HepG2 (cell line): Measurements from ENCODE around the gene MAP2K7. TPM values are rescaled to one million over a fixed set of nuclear protein-coding genes. Genes with fewer than 3 reads are reported as not detected.
A peak's percentile ranks its signal among the peaks of the same experiment; 100 is the strongest.

Experiments
- AGO1 ChIP-seq: fragments of 200-400 bp; formaldehyde crosslinking; IDR thresholded peaks from 2 replicates; pipeline ENCODE4 v1.6.1; 2017; ENCODE audit warnings: mild to moderate bottlenecking, low read depth, low read length, moderate library complexity; ENCODE audit not compliant: poor library complexity, severe bottlenecking
- AKAP8 ChIP-seq: sonication (generic); formaldehyde crosslinking; IDR thresholded peaks from 2 replicates; pipeline ENCODE4 v1.5.1; 2020; ENCODE audit warnings: mild to moderate bottlenecking, missing genetic modification reagents
- GZF1 ChIP-seq: sonication (generic); formaldehyde crosslinking; IDR thresholded peaks from 2 replicates; pipeline ENCODE4 v1.5.1; 2020; ENCODE audit warnings: mild to moderate bottlenecking, missing genetic modification reagents
- HOXA5 ChIP-seq: sonication (generic); formaldehyde crosslinking; IDR thresholded peaks from 2 replicates; pipeline ENCODE4 v1.4.0; 2020; ENCODE audit warnings: missing genetic modification reagents
- KAT7 ChIP-seq: IDR thresholded peaks from 2 replicates; pipeline ENCODE4 v1.6.1; 2018; ENCODE audit warnings: borderline replicate concordance, missing compliant biosample characterization
- KDM5B ChIP-seq: sonication (generic); formaldehyde crosslinking; IDR thresholded peaks from 2 replicates; pipeline ENCODE4 v1.4.0; 2020; ENCODE audit warnings: missing genetic modification reagents, mild to moderate bottlenecking, borderline replicate concordance
- MTF2 ChIP-seq: sonication (generic); formaldehyde crosslinking; IDR thresholded peaks from 2 replicates; pipeline ENCODE4 v1.5.0; 2020; ENCODE audit warnings: missing genetic modification reagents, borderline replicate concordance
- PHF5A ChIP-seq: IDR thresholded peaks from one replicate; pipeline ENCODE4 v1.6.1; 2018; ENCODE audit warnings: low read depth, missing genetic modification reagents; ENCODE audit not compliant: unreplicated experiment
- RARA ChIP-seq: IDR thresholded peaks from 2 replicates; pipeline ENCODE4 v1.6.1; 2016; ENCODE audit warnings: missing genetic modification reagents, missing compliant biosample characterization
- RBM39 ChIP-seq: fragments of 200-400 bp; formaldehyde crosslinking; IDR thresholded peaks from one replicate; pipeline ENCODE4 v1.6.1; 2018; ENCODE audit warnings: antibody characterized with exemption, mild to moderate bottlenecking, low read depth, low read length; ENCODE audit not compliant: poor library complexity, severe bottlenecking
- SMAD1 ChIP-seq: sonication (generic); formaldehyde crosslinking; IDR thresholded peaks from 2 replicates; pipeline ENCODE4 v1.4.0; 2020; ENCODE audit warnings: missing genetic modification reagents, low read depth, mild to moderate bottlenecking, borderline replicate concordance
- THYN1 ChIP-seq: sonication (generic); formaldehyde crosslinking; IDR thresholded peaks from 2 replicates; pipeline ENCODE4 v1.8.1; 2023; ENCODE audit warnings: low read depth, mild to moderate bottlenecking, moderate library complexity, missing genetic modification reagents, borderline replicate concordance
- ZBTB46 ChIP-seq: sonication (generic); formaldehyde crosslinking; IDR thresholded peaks from 2 replicates; pipeline ENCODE4 v1.4.0; 2020; ENCODE audit warnings: mild to moderate bottlenecking, missing genetic modification reagents, borderline replicate concordance
- ZBTB8A ChIP-seq: sonication (generic); formaldehyde crosslinking; IDR thresholded peaks from 2 replicates; pipeline ENCODE4 v1.4.0; 2020; ENCODE audit warnings: mild to moderate bottlenecking, low read depth, missing genetic modification reagents, borderline replicate concordance
- ZFP1 ChIP-seq: IDR thresholded peaks from 2 replicates; pipeline ENCODE4 v1.6.1; 2016
- ZNF138 ChIP-seq: sonication (generic); formaldehyde crosslinking; IDR thresholded peaks from 2 replicates; pipeline ENCODE4 v1.5.0; 2020; ENCODE audit warnings: mild to moderate bottlenecking, low read depth, missing genetic modification reagents
- ZNF33A ChIP-seq: sonication (generic); formaldehyde crosslinking; IDR thresholded peaks from 2 replicates; pipeline ENCODE4 v1.5.1; 2020; ENCODE audit warnings: missing genetic modification reagents, mild to moderate bottlenecking, moderate library complexity, borderline replicate concordance
- ZNF512B ChIP-seq: sonication (generic); formaldehyde crosslinking; IDR thresholded peaks from 2 replicates; pipeline ENCODE4 v1.5.1; 2020; ENCODE audit warnings: missing genetic modification reagents, mild to moderate bottlenecking, borderline replicate concordance
- ZNF746 ChIP-seq: sonication (generic); formaldehyde crosslinking; IDR thresholded peaks from 2 replicates; pipeline ENCODE4 v1.8.0; 2022; ENCODE audit warnings: mild to moderate bottlenecking, missing genetic modification reagents
- polyA plus RNA-seq, 8 experiments: library from polyadenylated mRNA; depleted of rRNA in 3 of 8; stranded (reverse) in 7 of 8; unstranded in 1 of 8; fragments of >200 nt; fragmentation: Illumina TruSeq in 4 of 8; extraction: Trizol in 4 of 8; gene quantifications; 2 replicates each; pipeline versions ENCODE4 v1.2.1 to v1.2.3, GENCODE V29; 2011 to 2016; ENCODE audit warnings: low read depth in 4 of 8, missing spikeins in 1 of 8, mixed read lengths in 1 of 8; ENCODE audit not compliant: insufficient read depth in 1 of 8
- total RNA-seq, 5 experiments: library from RNA; depleted of rRNA; stranded (reverse); fragments of >200 nt; fragmentation: Illumina TruSeq; extraction: Trizol; gene quantifications; 2 replicates each; pipeline ENCODE4 v1.2.3, GENCODE V29; 2016; ENCODE audit warnings: low read depth in 1 of 5
- TF ChIP-seq, protein P1 (sequence below): sonication (generic); formaldehyde crosslinking; IDR thresholded peaks from 2 replicates; pipeline ENCODE4 v1.4.0; 2020; ENCODE audit warnings: missing genetic modification reagents, mild to moderate bottlenecking, borderline replicate concordance
- TF ChIP-seq, protein P2 (sequence below): sonication (generic); formaldehyde crosslinking; IDR thresholded peaks from 2 replicates; pipeline ENCODE4 v1.4.0; 2020; ENCODE audit warnings: missing genetic modification reagents, mild to moderate bottlenecking, borderline replicate concordance

MAP2K7 gene
- total and polyA plus RNA-seq, 2 of the 13 experiments (the other 11 are each of a cell fraction or from before 2014, with no cell fraction given): 9.0 to 10.8 TPM

- no peak for TF ChIP-seq ZNF512B (CRISPR knock-in tag)
- 0 out of 2 replicates have a peak, but pooled peaks have one; percentile 61 for TF ChIP-seq HOXA5 (CRISPR knock-in tag)
- no peak for TF ChIP-seq ZBTB8A
- TF ChIP-seq, protein P1, sequence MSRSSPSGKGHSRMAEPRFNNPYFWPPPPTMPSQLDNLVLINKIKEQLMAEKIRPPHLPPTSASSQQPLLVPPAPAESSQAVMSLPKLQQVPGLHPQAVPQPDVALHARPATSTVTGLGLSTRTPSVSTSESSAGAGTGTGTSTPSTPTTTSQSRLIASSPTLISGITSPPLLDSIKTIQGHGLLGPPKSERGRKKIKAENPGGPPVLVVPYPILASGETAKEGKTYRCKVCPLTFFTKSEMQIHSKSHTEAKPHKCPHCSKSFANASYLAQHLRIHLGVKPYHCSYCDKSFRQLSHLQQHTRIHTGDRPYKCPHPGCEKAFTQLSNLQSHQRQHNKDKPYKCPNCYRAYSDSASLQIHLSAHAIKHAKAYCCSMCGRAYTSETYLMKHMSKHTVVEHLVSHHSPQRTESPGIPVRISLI (CRISPR knock-in tag): peak; percentile 99
- TF ChIP-seq SMAD1 (CRISPR knock-in tag): no peak
- no peak for TF ChIP-seq ZBTB46 (CRISPR knock-in tag)
- TF ChIP-seq ZNF33A (CRISPR knock-in tag): 0 out of 2 replicates have a peak, but pooled peaks have one; percentile 52
- TF ChIP-seq THYN1 (CRISPR knock-in tag): no peak
- TF ChIP-seq MTF2 (CRISPR knock-in tag): no peak
- TF ChIP-seq RARA (CRISPR knock-in tag): peak; percentile 56
- no peak for TF ChIP-seq ZNF138
- TF ChIP-seq AKAP8 (CRISPR knock-in tag): peak; percentile 72; the same call in 1 of the 2 replicates
- TF ChIP-seq KAT7 (CRISPR knock-in tag): 0 out of 2 replicates have a peak, but pooled peaks have one; percentile 43
- TF ChIP-seq RBM39: no peak
- no peak for TF ChIP-seq ZFP1 (CRISPR knock-in tag)
- no peak for TF ChIP-seq AGO1
- TF ChIP-seq KDM5B (CRISPR knock-in tag): no peak
- TF ChIP-seq ZNF746: no peak
- TF ChIP-seq, protein P2, sequence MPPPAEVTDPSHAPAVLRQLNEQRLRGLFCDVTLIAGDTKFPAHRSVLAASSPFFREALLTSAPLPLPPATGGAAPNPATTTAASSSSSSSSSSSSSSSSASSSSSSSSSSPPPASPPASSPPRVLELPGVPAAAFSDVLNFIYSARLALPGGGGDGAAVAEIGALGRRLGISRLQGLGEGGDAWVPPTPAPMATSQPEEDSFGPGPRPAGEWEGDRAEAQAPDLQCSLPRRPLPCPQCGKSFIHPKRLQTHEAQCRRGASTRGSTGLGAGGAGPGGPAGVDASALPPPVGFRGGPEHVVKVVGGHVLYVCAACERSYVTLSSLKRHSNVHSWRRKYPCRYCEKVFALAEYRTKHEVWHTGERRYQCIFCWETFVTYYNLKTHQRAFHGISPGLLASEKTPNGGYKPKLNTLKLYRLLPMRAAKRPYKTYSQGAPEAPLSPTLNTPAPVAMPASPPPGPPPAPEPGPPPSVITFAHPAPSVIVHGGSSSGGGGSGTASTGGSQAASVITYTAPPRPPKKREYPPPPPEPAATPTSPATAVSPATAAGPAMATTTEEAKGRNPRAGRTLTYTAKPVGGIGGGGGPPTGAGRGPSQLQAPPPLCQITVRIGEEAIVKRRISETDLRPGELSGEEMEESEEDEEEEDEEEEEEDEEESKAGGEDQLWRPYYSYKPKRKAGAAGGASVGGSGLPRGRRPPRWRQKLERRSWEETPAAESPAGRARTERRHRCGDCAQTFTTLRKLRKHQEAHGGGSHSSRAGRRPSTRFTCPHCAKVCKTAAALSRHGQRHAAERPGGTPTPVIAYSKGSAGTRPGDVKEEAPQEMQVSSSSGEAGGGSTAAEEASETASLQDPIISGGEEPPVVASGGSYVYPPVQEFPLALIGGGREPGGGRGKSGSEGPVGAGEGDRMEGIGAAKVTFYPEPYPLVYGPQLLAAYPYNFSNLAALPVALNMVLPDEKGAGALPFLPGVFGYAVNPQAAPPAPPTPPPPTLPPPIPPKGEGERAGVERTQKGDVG (CRISPR knock-in tag): no peak
- no peak for TF ChIP-seq GZF1 (CRISPR knock-in tag)
- no peak for TF ChIP-seq PHF5A (CRISPR knock-in tag)
Observed at GRCh38 chr19:7897292-7897691, 6.4 kb upstream of the MAP2K7 start (continued).
